GM19043 (cell line): Measurements from ENCODE around the gene GOLGA5.
"Not testable (repeated sequence)": the region's sequence is repeated elsewhere in the genome, so short reads cannot be mapped to it uniquely, and the experiment has no call there.

Source experiments
- ATAC-seq: cut with Tn5 transposase; IDR thresholded peaks from one replicate; pipeline ENCODE4 v1.9.1; 2021; ENCODE audit warnings: low read depth; ENCODE audit not compliant: unreplicated experiment

The GOLGA5 gene

GRCh38 chr14:92819680-92820535 lies 25.8 kb downstream of the GOLGA5 start:
- not testable (repeated sequence) for ATAC-seq

GRCh38 chr14:92820536-92820840 lies 26.4 kb downstream of the GOLGA5 start:
- ATAC-seq, result not testable (repeated sequence)

- no peak for ATAC-seq
Measured at GRCh38 chr14:92830902-92831301, 36.8 kb downstream of the GOLGA5 start.

GRCh38 chr14:92832137-92832700 lies 38.1 kb downstream of the GOLGA5 start:
- no peak for ATAC-seq

GRCh38 chr14:92841930-92842329 lies 47.8 kb downstream of the GOLGA5 start:
- ATAC-seq, result no peak

GRCh38 chr14:92844204-92844603 lies 50.1 kb downstream of the GOLGA5 start:
- no peak for ATAC-seq

- peak; percentile 84 for ATAC-seq
Measured at GRCh38 chr14:92846162-92846897, 52.2 kb downstream of the GOLGA5 start.

GRCh38 chr14:92847278-92847677 lies 53.2 kb downstream of the GOLGA5 start:
- ATAC-seq, result no peak

- ATAC-seq, result no peak
Measured at GRCh38 chr14:92847749-92848148, 53.6 kb downstream of the GOLGA5 start.

GRCh38 chr14:92848887-92849286 lies 54.8 kb downstream of the GOLGA5 start:
- no peak for ATAC-seq

GRCh38 chr14:92850492-92850891 lies 56.4 kb downstream of the GOLGA5 start:
- ATAC-seq, result no peak

GRCh38 chr14:92853136-92853535 lies 59.0 kb downstream of the GOLGA5 start:
- ATAC-seq, result not testable (repeated sequence)

- ATAC-seq, result no peak
Measured at GRCh38 chr14:92860049-92860840, 66.1 kb downstream of the GOLGA5 start.

- no peak for ATAC-seq
Measured at GRCh38 chr14:92861856-92862745, 68.0 kb downstream of the GOLGA5 start.

- no peak for ATAC-seq
Measured at GRCh38 chr14:92863286-92864080, 69.4 kb downstream of the GOLGA5 start.

GRCh38 chr14:92865674-92866073 lies 71.6 kb downstream of the GOLGA5 start:
- ATAC-seq, result no peak

- no peak for ATAC-seq
Measured at GRCh38 chr14:92866181-92866752, 72.2 kb downstream of the GOLGA5 start.
